HepG2 (cell line): Measurements from ENCODE around the gene ZNF451. TPM values are rescaled to one million over a fixed set of nuclear protein-coding genes. Genes with fewer than 3 reads are reported as not detected.

Source experiments
- ATAC-seq: fragments of 200-7000 bp; cut with Tn5 transposase; 3 replicates; pipeline ENCODE4 v1.9.1; 2020; ENCODE audit warnings: mild to moderate bottlenecking, moderate library complexity
- Bru-seq: library from RNA; stranded (reverse); fragments of 400-500 nt; gene quantifications from one replicate; lab custom pipeline; 2021; lab: Mats Ljungman, UMichigan
- BruChase-seq, 2 experiments: library from RNA; stranded (reverse); fragments of 400-500 nt; gene quantifications; one replicate each; lab custom pipeline; 2021; lab: Mats Ljungman, UMichigan
- BruUV-seq: library from RNA; stranded (reverse); fragments of 400-500 nt; replicated peaks from 2 replicates; lab custom pipeline; 2021; lab: Mats Ljungman, UMichigan
- CTCF ChIA-PET: fragments of 300-600 bp; formaldehyde crosslinking; extraction: SDS; loops from one replicate; lab custom pipeline; 2021; ENCODE audit warnings: low total read pairs, inconsistent platforms, low intra/inter-chr PET ratio; lab: Yijun Ruan, JAX
- POLR2A ChIA-PET: fragments of 350-600 bp; sonication (Branson Sonifier 250); formaldehyde crosslinking; loops from one replicate; lab custom pipeline; 2020; ENCODE audit warnings: antibody characterized with exemption, inconsistent platforms; lab: Yijun Ruan, JAX
- DNase-seq: peaks from one replicate; pipeline ENCODE4 v3.0.0-alpha.2; 2015; ENCODE audit warnings: low spot score
- FAIRE-seq: peaks from 3 replicates; lab custom pipeline; 2011; peaks lifted over from hg19 to GRCh38; lab: Jason Lieb, UNC
- H2AFZ ChIP-seq: one replicate; pipeline ENCODE4 v1.6.1; 2011; ENCODE audit warnings: low read length, inconsistent platforms
- H3K27ac ChIP-seq: fragments of 300-600 bp; 3 replicates; pipeline ENCODE4 v1.8.0; 2011; ENCODE audit warnings: mixed run types, mild to moderate bottlenecking, mixed read lengths, low read length, inconsistent platforms; ENCODE audit not compliant: insufficient read depth; ENCODE audit errors: extremely low read length
- H3K27me3 ChIP-seq, 2 experiments: fragments of 200-600 bp in 1 of 2; 2 replicates in 1 of 2; 3 replicates in 1 of 2; pipeline versions ENCODE4 v1.6.0 to v1.8.0; 2011; ENCODE audit warnings: low read length in 2 of 2, mild to moderate bottlenecking in 2 of 2, moderate library complexity in 2 of 2, inconsistent platforms in 1 of 2; ENCODE audit not compliant: insufficient read depth in 2 of 2, control insufficient read depth in 1 of 2
- H3K36me3 ChIP-seq, 2 experiments: fragments of 200-600 bp in 1 of 2; replicated peaks in 1 of 2; 2 replicates in 1 of 2; 3 replicates in 1 of 2; pipeline versions ENCODE4 v1.5.1 to v1.8.0; 2011; ENCODE audit warnings: low read length in 2 of 2, inconsistent platforms in 1 of 2; ENCODE audit not compliant: insufficient read depth in 2 of 2, control insufficient read depth in 1 of 2
- H3K4me1 ChIP-seq: 2 replicates; pipeline ENCODE4 v1.5.1; 2012; ENCODE audit warnings: low read length, inconsistent platforms; ENCODE audit not compliant: insufficient read depth
- H3K4me2 ChIP-seq: 2 replicates; pipeline ENCODE4 v1.6.0; 2011; ENCODE audit warnings: low read depth, low read length, inconsistent platforms
- H3K4me3 ChIP-seq, 3 experiments: fragments of 200-600 bp in 1 of 3; sonication (generic), shearing (Covaris generic) in 1 of 3; replicated peaks in 1 of 3; 2 replicates each; pipeline ENCODE4 v1.5.1; 2011 to 2016; ENCODE audit warnings: low read length in 3 of 3, inconsistent platforms in 2 of 3, low read depth in 2 of 3, mild to moderate bottlenecking in 2 of 3, control low read depth in 1 of 3, mixed read lengths in 1 of 3; ENCODE audit not compliant: insufficient read depth in 1 of 3
- H3K79me2 ChIP-seq: one replicate; pipeline ENCODE4 v1.6.1; 2011; ENCODE audit warnings: low read length, inconsistent platforms; ENCODE audit not compliant: insufficient read depth
- H3K9ac ChIP-seq: 2 replicates; pipeline ENCODE4 v1.6.0; 2011; ENCODE audit warnings: mild to moderate bottlenecking, low read depth, low read length, inconsistent platforms; ENCODE audit not compliant: insufficient read depth
- H3K9me3 ChIP-seq: 2 replicates; pipeline ENCODE4 v1.5.1; 2012; ENCODE audit warnings: mild to moderate bottlenecking, low read length
- H4K20me1 ChIP-seq: 2 replicates; pipeline ENCODE4 v1.6.0; 2011; ENCODE audit warnings: inconsistent platforms, mild to moderate bottlenecking, low read length, moderate library complexity; ENCODE audit not compliant: insufficient read depth
- FOXC1 ChIP-seq: sonication (generic); formaldehyde crosslinking; IDR thresholded peaks from 2 replicates; pipeline ENCODE4 v1.8.0; 2022; ENCODE audit warnings: mild to moderate bottlenecking, missing genetic modification reagents, borderline replicate concordance
- GABPA ChIP-seq, 2 experiments: IDR thresholded peaks; 2 replicates each; pipeline ENCODE4 v1.6.1; 2011 to 2016; ENCODE audit warnings: low read depth in 2 of 2, low read length in 1 of 2, missing biosample characterization in 1 of 2, missing genetic modification characterization in 1 of 2
- HNF4A ChIP-seq: sonication (generic); formaldehyde crosslinking; IDR thresholded peaks from 2 replicates; pipeline ENCODE4 v1.4.0; 2020; ENCODE audit warnings: missing genetic modification reagents
- KAT8 ChIP-seq: IDR thresholded peaks from 2 replicates; pipeline ENCODE4 v1.6.1; 2016; ENCODE audit warnings: missing genetic modification reagents, missing compliant biosample characterization
- KDM5B ChIP-seq: sonication (generic); formaldehyde crosslinking; IDR thresholded peaks from 2 replicates; pipeline ENCODE4 v1.4.0; 2020; ENCODE audit warnings: missing genetic modification reagents, mild to moderate bottlenecking, borderline replicate concordance
- KMT2A ChIP-seq: sonication (generic); formaldehyde crosslinking; IDR thresholded peaks from 2 replicates; pipeline ENCODE4 v1.4.0; 2020; ENCODE audit warnings: missing genetic modification reagents
- MAF1 ChIP-seq: sonication (generic); formaldehyde crosslinking; IDR thresholded peaks from 2 replicates; pipeline ENCODE4 v1.5.0; 2020; ENCODE audit warnings: missing genetic modification reagents, borderline replicate concordance
- NCOA2 ChIP-seq: sonication (generic); formaldehyde crosslinking; IDR thresholded peaks from 2 replicates; pipeline ENCODE4 v1.8.0; 2022; ENCODE audit warnings: inconsistent platforms
- ZBTB37 ChIP-seq: sonication (generic); formaldehyde crosslinking; IDR thresholded peaks from 2 replicates; pipeline ENCODE4 v1.4.0; 2020; ENCODE audit warnings: mild to moderate bottlenecking, missing genetic modification reagents
- ZHX1 ChIP-seq: sonication (generic); formaldehyde crosslinking; IDR thresholded peaks from 2 replicates; pipeline ENCODE4 v1.8.1; 2022; ENCODE audit warnings: low read depth, mild to moderate bottlenecking, missing genetic modification reagents
- ZNF317 ChIP-seq: sonication (generic); formaldehyde crosslinking; IDR thresholded peaks from 2 replicates; pipeline ENCODE4 v1.5.0; 2020; ENCODE audit warnings: mild to moderate bottlenecking, missing genetic modification reagents
- ZNF557 ChIP-seq: sonication (generic); formaldehyde crosslinking; IDR thresholded peaks from 2 replicates; pipeline ENCODE4 v1.4.0; 2020; ENCODE audit warnings: missing genetic modification reagents
- WGBS: methylation state at CpG from one replicate; pipeline ENCODE4 v1.1.6; 2017; ENCODE audit warnings: low lambda C conversion rate; 5-methylcytosine and 5-hydroxymethylcytosine counted together
- in situ Hi-C: cut with HindIII; loops from 2 replicates; pipeline ENCODE4 v1.10.0; 2017; ENCODE audit warnings: low pct_unique_long_range_greater_than_20kb; ENCODE audit not compliant: extremely low pct_ligation_motif_present
- intact Hi-C: fragments of 100-400 bp; cut with micrococcal nuclease; formaldehyde crosslinking; loops from one replicate; pipeline ENCODE4 v1.10.0; 2022; ENCODE audit not compliant: unreplicated experiment
- long read RNA-seq, 2 experiments: library from RNA in 1 of 2; library from polyadenylated mRNA in 1 of 2; stranded (forward) in 1 of 2; unstranded in 1 of 2; transcript quantifications; one replicate each; pipeline ENCODE4 v2.0.0, GENCODE V29; 2019 to 2022
- polyA minus RNA-seq, 3 experiments: library from RNA; depleted of rRNA, polyadenylated mRNA; stranded (reverse); fragments of >200 nt; gene quantifications; 2 replicates each; pipeline ENCODE4 v1.2.3, GENCODE V29; 2011; ENCODE audit warnings: low replicate concordance in 1 of 3
- polyA plus RNA-seq, 8 experiments: library from polyadenylated mRNA; depleted of rRNA in 3 of 8; stranded (reverse) in 7 of 8; unstranded in 1 of 8; fragments of >200 nt; fragmentation: Illumina TruSeq in 4 of 8; extraction: Trizol in 4 of 8; gene quantifications; 2 replicates each; pipeline versions ENCODE4 v1.2.1 to v1.2.3, GENCODE V29; 2011 to 2016; ENCODE audit warnings: low read depth in 4 of 8, missing spikeins in 1 of 8, mixed read lengths in 1 of 8; ENCODE audit not compliant: insufficient read depth in 1 of 8
- total RNA-seq, 5 experiments: library from RNA; depleted of rRNA; stranded (reverse); fragments of >200 nt; fragmentation: Illumina TruSeq; extraction: Trizol; gene quantifications; 2 replicates each; pipeline ENCODE4 v1.2.3, GENCODE V29; 2016; ENCODE audit warnings: low read depth in 1 of 5

Gene ZNF451
- total RNA-seq (2016; rRNA removed; fragmentation: Illumina TruSeq; extraction: Trizol) (65.7 and 104 TPM in 2 replicates), polyA plus RNA-seq (2011; rRNA removed) (26.8 and 32.1 TPM in 2 replicates), polyA minus RNA-seq (2011; rRNA and poly(A)+ RNA removed; ENCODE audit: low replicate concordance) (41.3 and 48.2 TPM in 2 replicates), Bru-seq, nascent RNA (percentile 95 among the genes with signal in this experiment), BruChase-seq, experiment 1, labeled RNA remaining after a 6-hour chase (percentile 96 among the genes with signal in this experiment), BruChase-seq, experiment 2, labeled RNA remaining after a 2-hour chase (percentile 96 among the genes with signal in this experiment)
- total RNA-seq (2016; cell fraction: cytosol; rRNA removed; fragmentation: Illumina TruSeq; extraction: Trizol; ENCODE audit: low read depth), result 24.7 and 26.5 TPM in 2 replicates
- 63.5 and 86.7 TPM in 2 replicates for total RNA-seq (2016; cell fraction: insoluble cytoplasmic fraction; rRNA removed; fragmentation: Illumina TruSeq; extraction: Trizol)
- 25.8 and 28.9 TPM in 2 replicates for total RNA-seq (2016; cell fraction: membrane; rRNA removed; fragmentation: Illumina TruSeq; extraction: Trizol)
- total RNA-seq (2016; cell fraction: nucleus; rRNA removed; fragmentation: Illumina TruSeq; extraction: Trizol), result 114 and 121 TPM in 2 replicates
- polyA plus RNA-seq (2011; cell fraction: cytosol; rRNA removed), result 11.2 and 15.5 TPM in 2 replicates
- 31.4 and 36.5 TPM in 2 replicates for polyA plus RNA-seq (2011; cell fraction: nucleus; rRNA removed)
- 19.2 and 24.0 TPM in 2 replicates for polyA plus RNA-seq (2012)
- polyA plus RNA-seq (2016; cell fraction: cytosol; fragmentation: Illumina TruSeq; extraction: Trizol; ENCODE audit: low read depth), result 2.4 and 2.9 TPM in 2 replicates
- 26.3 and 29.7 TPM in 2 replicates for polyA plus RNA-seq (2016; cell fraction: insoluble cytoplasmic fraction; fragmentation: Illumina TruSeq; extraction: Trizol; ENCODE audit: low read depth)
- polyA plus RNA-seq (2016; cell fraction: membrane; fragmentation: Illumina TruSeq; extraction: Trizol; ENCODE audit: low read depth), result 4.3 and 5.0 TPM in 2 replicates
- polyA plus RNA-seq (2016; cell fraction: nucleus; fragmentation: Illumina TruSeq; extraction: Trizol; ENCODE audit: insufficient read depth, low read depth), result 58.1 and 64.8 TPM in 2 replicates
- polyA minus RNA-seq (2011; cell fraction: cytosol; rRNA and poly(A)+ RNA removed), result 47.5 and 51.5 TPM in 2 replicates
- polyA minus RNA-seq (2011; cell fraction: nucleus; rRNA and poly(A)+ RNA removed), result 297 and 303 TPM in 2 replicates
- long read RNA-seq, experiment 1, full-length matches to known transcripts, result 7 of 15 reads
- long read RNA-seq, experiment 1, partial matches to known transcripts, result 4 of 15 reads
- long read RNA-seq, experiment 1, other reads (novel, unspliced or antisense), result 4 of 15 reads
- long read RNA-seq, experiment 2, full-length matches to known transcripts, result 4 of 34 reads
- long read RNA-seq, experiment 2, partial matches to known transcripts, result 0 of 34 reads
- long read RNA-seq, experiment 2, other reads (novel, unspliced or antisense), result 30 of 34 reads

GRCh38 chr6:57089687-57090457 lies at the start of gene ZNF451:
ZNF451 (plus strand) TSS chr6:57090188; CDS start chr6:57090254, 66 bp downstream.
- POLR2A ChIA-PET, result interaction anchor here (0.9 to 1.4 kb wide), 5 partner anchors 10 to 83 kb away, joined by 3 to 9 read pairs (median 5); partner anchors contain the start of genes BAG2 and KIAA1586
- H3K27ac ChIP-seq, result peak within 1 kb of the TSS; percentile 65
- TF ChIP-seq ZBTB37 (CRISPR knock-in tag), result no peak
- peak; percentile 67; the same call in 1 of the 2 replicates for TF ChIP-seq NCOA2
- TF ChIP-seq KAT8 (CRISPR knock-in tag), result peak; percentile 93
- TF ChIP-seq FOXC1 (CRISPR knock-in tag), result peak; percentile 91
- no peak for TF ChIP-seq MAF1 (CRISPR knock-in tag)
- TF ChIP-seq HNF4A, result peak; percentile 7; the same call in 1 of the 2 replicates
- peak; percentile 62; the same call in 1 of the 2 replicates for TF ChIP-seq ZHX1 (CRISPR knock-in tag)
- TF ChIP-seq KMT2A (CRISPR knock-in tag), result peak; percentile 94
- TF ChIP-seq GABPA (IDR thresholded peaks at IDR 0.05; ENCODE audit: low read depth, low read length), result peak; percentile 86
- TF ChIP-seq GABPA (CRISPR knock-in tag; IDR thresholded peaks at IDR 0.05; ENCODE audit: low read depth), result peak; percentile 96
- peak; percentile 79; the same call in 1 of the 2 replicates for TF ChIP-seq ZNF317 (CRISPR knock-in tag)
- peak; percentile 81; the same call in 1 of the 2 replicates for TF ChIP-seq KDM5B
- TF ChIP-seq ZNF557 (CRISPR knock-in tag), result no peak

More at GRCh38 chr6:57089687-57090457, at the start of gene ZNF451:
- intact Hi-C loops (loop anchor here (2.0 to 10.0 kb wide), 3 partner anchors 43 to 225 kb away; partner anchors contain the start of genes BEND6, KIAA1586 and PRIM2), in situ Hi-C loops (no loop called here)
- FAIRE-seq (peak; percentile 76), DNase-seq (peak; percentile 97), ATAC-seq (peak; percentile 98)
- CTCF ChIA-PET, result no interaction called here
- Histone ChIP-seq H3K9ac (peak within 1 kb of the TSS; percentile 70), H2AFZ (peak within 1 kb of the TSS; percentile 18), H3K9me3 (no peaks in the 10 kb centered on the region), H4K20me1 (peaks cover 33% of the 10 kb centered on the region), H3K27me3 (no peaks in the 10 kb centered on the region), H3K4me1 (peaks cover 67% of the 10 kb centered on the region), H3K4me3 (peak within 1 kb of the TSS; percentile 45 to 66 (median 62)), H3K79me2 (peaks cover 36% of the 10 kb centered on the region), H3K36me3 (peaks cover 0 to 3% of the 10 kb centered on the region in 2 experiments; a peak in 2 of 5 replicates), H3K4me2 (peak within 1 kb of the TSS; percentile 73)
- WGBS, result under 1% methylated on average over 18 of the region's 58 CpGs
- no TSS peak for BruUV-seq
